Measurements from ENCODE around the gene CCDC142.
"Not testable (repeated sequence)": the region's sequence is repeated elsewhere in the genome, so short reads cannot be mapped to it uniquely, and the experiment has no call there.

Gene CCDC142

DNA sequence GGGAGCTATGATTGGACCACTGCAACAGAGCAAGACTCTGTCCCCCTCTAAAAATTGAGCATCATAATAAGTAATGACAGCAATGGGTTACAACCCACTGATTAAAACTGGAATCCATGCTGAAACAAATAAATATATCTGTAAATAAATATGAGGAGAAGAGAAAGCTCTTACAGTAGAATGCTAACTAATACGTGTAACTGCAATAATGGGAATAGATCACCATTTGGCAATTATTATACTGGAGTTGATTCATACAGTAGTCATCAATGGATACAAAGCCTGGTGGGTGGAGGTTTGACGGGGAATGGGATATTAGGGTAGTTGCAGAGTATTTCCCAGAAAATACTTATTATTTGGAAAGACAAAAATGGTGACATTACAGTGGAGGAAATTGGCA, 34.0 kb downstream of the CCDC142 start:
- Mint-ChIP-seq H3K9me3 (no peaks in the 10 kb centered on the region), H3K27ac (no peak overlapping the region), H3K4me3 (no peak overlapping the region), H3K4me1 (peaks cover 6% of the 10 kb centered on the region), H3K36me3 (no peaks in the 10 kb centered on the region), H3K27me3 (peaks cover 6% of the 10 kb centered on the region)
- ATAC-seq, result no peak

DNA sequence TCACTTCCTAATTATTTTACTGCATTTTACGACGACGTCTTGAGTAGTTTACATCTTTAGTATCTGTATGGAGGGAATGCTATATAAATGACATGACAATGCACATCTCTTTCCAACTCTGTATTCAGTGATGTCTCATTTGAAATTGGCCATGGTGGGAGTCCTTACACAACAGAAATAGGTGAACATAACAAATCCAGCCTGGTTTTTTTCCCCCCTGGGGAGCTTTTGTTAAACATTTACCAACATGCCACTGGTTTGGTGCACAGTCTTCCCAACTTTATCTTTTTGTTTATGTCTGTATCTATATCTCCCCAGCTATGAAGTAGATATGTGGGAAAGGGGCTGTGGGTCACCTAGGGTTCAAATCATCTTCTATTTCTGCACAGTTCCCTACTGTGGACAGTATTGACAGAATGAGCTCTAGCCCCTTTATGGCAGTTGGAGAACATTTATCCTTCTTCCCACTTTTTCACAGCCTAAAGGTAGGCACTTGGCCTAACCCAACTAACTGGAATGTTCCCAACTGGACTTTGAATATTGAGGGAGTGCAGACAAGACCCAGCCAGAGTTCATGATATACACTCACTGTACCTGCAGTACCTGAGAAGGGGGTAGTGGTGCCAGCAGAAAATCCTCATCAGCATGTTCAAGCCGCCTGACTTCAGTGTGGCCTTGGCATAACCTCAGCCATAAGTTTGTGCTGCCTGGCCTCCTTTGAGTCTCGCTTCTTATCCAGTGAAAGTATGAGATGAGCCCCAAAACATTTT, 35.4 kb downstream of the CCDC142 start:
- H3K36me3 Mint-ChIP-seq, result no peaks in the 10 kb centered on the region
- peaks cover 10% of the 10 kb centered on the region for H3K27me3 Mint-ChIP-seq
- no peak for ATAC-seq

GRCh38 chr2:74444498-74445318, 38.1 kb downstream of the CCDC142 start:
- H3K36me3 Mint-ChIP-seq, result no peaks in the 10 kb centered on the region
- H3K4me1 Mint-ChIP-seq, result peaks cover 21% of the 10 kb centered on the region
- peaks cover 24% of the 10 kb centered on the region for H3K27me3 Mint-ChIP-seq
- no peak overlapping the region for H3K4me3 Mint-ChIP-seq
- H3K27ac Mint-ChIP-seq, result no peak overlapping the region
- H3K9me3 Mint-ChIP-seq, result no peaks in the 10 kb centered on the region
- no peak for ATAC-seq

More for the DNA sequence above, 35.4 kb downstream of the CCDC142 start:
- Mint-ChIP-seq H3K27ac (no peak overlapping the region), H3K4me1 (peaks cover under 1% of the 10 kb centered on the region), H3K9me3 (no peaks in the 10 kb centered on the region), H3K4me3 (no peak overlapping the region)

DNA sequence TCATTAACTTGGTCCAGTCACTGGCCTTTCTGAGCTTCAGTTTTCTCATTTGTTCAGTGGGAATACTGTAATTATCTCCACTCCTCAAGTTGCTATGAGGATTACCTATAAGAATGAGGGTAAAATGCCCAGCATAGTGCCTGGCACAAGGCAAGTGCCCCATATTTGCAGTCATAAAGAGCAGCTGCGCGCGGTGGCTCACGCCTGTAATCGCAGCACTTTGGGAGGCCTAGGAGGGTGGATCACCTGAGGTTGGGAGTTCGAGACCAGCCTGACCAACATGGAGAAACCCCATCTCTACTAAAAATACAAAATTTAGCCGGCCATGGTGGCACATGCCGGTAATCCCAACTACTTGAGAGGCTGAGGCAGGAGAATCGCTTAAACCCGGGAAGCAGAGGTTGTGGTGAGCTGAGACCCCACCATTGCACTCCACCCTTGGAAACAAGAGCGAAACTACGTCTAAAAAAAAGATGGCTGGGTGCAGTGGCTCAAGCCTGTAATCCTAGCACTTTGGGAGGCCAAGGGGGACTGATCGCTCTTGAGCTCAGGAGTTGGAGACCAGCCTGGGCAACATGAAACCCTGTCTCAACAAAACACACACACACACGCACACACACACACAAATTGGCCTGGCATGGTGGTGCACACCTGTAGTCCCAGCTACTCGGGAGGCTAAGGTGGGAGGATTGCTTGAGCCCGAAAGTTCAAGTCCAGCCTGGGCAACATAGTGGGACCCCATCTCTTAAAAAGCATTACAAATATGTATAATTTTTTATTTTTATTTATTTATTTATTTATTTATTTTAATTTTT, 40.1 kb downstream of the CCDC142 start:
- ATAC-seq, result not testable (repeated sequence)
- H3K27me3 Mint-ChIP-seq, result peaks cover 24% of the 10 kb centered on the region

GRCh38 chr2:74441690-74442482, 40.9 kb downstream of the CCDC142 start, which contains the start of gene RTKN:
Gene RTKN, minus strand, starts transcription at chr2:74441937. Its CDS starts 121 bp downstream, at chr2:74441816.
- Mint-ChIP-seq H3K4me3 (peak within 1 kb of the TSS; percentile 84), H3K27me3 (peaks cover 24% of the 10 kb centered on the region), H3K27ac (peak within 1 kb of the TSS; percentile 78), H3K4me1 (peaks cover 49% of the 10 kb centered on the region), H3K36me3 (no peaks in the 10 kb centered on the region), H3K9me3 (no peaks in the 10 kb centered on the region)
- peak; percentile 40 for ATAC-seq

More for the DNA sequence above, 40.1 kb downstream of the CCDC142 start:
- Mint-ChIP-seq H3K4me1 (peaks cover 41% of the 10 kb centered on the region), H3K27ac (peak overlapping the region; percentile 67), H3K4me3 (peak overlapping the region; percentile 84)
- not testable (repeated sequence) for H3K9me3 Mint-ChIP-seq, H3K36me3 Mint-ChIP-seq

DNA sequence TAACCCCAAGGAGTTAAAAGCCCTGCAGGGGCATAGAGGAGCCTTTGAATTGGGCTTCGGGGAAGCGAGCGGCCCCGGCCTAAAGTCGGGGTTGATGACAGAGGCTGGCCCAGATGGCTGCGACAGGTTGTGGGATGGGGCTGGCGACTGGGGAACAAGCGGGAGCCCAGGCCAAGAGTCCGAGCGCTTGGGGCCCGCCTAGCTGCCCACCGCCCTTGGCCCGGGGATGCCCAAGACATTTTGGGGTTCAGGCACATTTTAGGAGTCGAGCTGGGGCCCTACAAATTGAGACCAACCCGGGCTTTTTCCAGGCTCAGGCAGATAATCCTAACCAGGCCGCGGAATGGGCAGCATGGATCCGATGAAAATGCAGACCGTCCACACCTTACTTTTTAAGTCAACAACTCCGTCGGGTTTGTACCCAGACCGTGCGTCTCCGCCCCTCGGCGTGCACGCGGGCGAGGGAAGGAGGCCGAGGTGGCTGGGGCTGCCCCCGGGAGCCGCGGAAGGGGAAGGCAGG, 41.6 kb downstream of the CCDC142 start:
- Mint-ChIP-seq H3K4me1 (peaks cover 55% of the 10 kb centered on the region), H3K9me3 (no peaks in the 10 kb centered on the region), H3K36me3 (no peaks in the 10 kb centered on the region), H3K27ac (no peak overlapping the region), H3K4me3 (peak overlapping the region; percentile 84), H3K27me3 (peaks cover 24% of the 10 kb centered on the region)
- no peak for ATAC-seq

- Mint-ChIP-seq H3K27me3 (peaks cover 23% of the 10 kb centered on the region), H3K36me3 (no peaks in the 10 kb centered on the region), H3K27ac (peak overlapping the region; percentile 78), H3K9me3 (no peaks in the 10 kb centered on the region), H3K4me1 (peaks cover 55% of the 10 kb centered on the region), H3K4me3 (peak overlapping the region; percentile 84)
- ATAC-seq, result peak; percentile 92
These were observed 42.2 kb downstream of the CCDC142 start for GRCh38 chr2:74440378-74441169.

DNA sequence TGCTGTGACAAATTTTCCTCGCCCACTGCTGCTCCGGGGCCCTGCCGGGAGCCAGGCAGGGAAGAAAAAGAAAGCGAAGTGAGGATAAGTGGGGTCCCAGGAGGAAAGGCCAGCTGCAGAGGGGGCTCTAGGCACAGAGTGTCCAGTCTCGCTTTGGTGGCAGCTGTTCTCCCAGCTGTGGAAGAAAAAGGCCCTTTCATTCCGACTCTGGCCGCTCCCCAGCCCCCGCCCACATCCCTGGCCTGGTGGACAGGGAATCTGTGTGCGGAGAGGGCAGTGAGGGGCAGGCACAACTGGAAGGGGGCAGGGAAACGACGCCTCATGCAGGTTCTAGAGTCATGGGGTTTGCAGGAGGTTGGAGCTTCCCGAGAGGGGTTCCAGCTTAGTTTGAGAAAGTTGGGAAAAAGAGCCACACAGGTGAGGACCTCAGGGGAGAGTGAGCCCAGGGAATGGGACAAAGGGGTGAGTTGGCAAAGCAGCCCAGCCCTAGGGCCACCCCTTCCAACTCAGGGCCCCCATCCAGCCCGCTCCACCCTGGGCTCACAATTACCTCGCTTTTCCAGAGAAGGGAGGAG, 42.9 kb downstream of the CCDC142 start:
- no peaks in the 10 kb centered on the region for H3K9me3 Mint-ChIP-seq
- H3K27me3 Mint-ChIP-seq, result peaks cover 18% of the 10 kb centered on the region
- H3K4me3 Mint-ChIP-seq, result peak overlapping the region; percentile 84
- no peak for ATAC-seq
- H3K36me3 Mint-ChIP-seq, result no peaks in the 10 kb centered on the region
- H3K27ac Mint-ChIP-seq, result peak overlapping the region; percentile 78
- peaks cover 55% of the 10 kb centered on the region for H3K4me1 Mint-ChIP-seq

- Mint-ChIP-seq H3K4me3 (peak overlapping the region; percentile 84), H3K4me1 (peaks cover 55% of the 10 kb centered on the region), H3K36me3 (no peaks in the 10 kb centered on the region), H3K27ac (no peak overlapping the region), H3K9me3 (no peaks in the 10 kb centered on the region), H3K27me3 (peaks cover 18% of the 10 kb centered on the region)
- ATAC-seq, result no peak
These were observed 43.4 kb downstream of the CCDC142 start for GRCh38 chr2:74439373-74439772.

DNA sequence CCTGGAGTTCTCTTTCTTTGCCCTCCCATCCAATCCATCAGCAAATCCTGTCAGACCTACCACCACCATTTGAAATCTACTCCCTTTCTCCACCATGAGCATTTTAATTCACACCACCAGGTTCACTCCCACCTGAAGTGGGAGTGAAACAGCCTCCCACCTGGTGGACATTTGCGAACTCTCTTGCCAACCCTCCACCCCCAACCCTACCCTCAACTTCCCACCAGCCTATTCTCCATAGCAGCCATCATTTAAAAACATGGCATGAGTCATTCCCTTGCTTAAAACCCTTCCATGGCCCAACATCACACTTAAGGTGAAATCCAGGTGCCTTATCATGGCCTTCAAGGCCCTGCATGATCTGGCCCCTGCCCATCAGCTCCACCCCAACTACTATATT, 44.5 kb downstream of the CCDC142 start:
- H3K4me1 Mint-ChIP-seq, result peaks cover 55% of the 10 kb centered on the region
- peak overlapping the region; percentile 2 for H3K27ac Mint-ChIP-seq
- H3K36me3 Mint-ChIP-seq, result no peaks in the 10 kb centered on the region
- no peaks in the 10 kb centered on the region for H3K9me3 Mint-ChIP-seq
- peaks cover 18% of the 10 kb centered on the region for H3K27me3 Mint-ChIP-seq
- ATAC-seq, result no peak
- no peak overlapping the region for H3K4me3 Mint-ChIP-seq

DNA sequence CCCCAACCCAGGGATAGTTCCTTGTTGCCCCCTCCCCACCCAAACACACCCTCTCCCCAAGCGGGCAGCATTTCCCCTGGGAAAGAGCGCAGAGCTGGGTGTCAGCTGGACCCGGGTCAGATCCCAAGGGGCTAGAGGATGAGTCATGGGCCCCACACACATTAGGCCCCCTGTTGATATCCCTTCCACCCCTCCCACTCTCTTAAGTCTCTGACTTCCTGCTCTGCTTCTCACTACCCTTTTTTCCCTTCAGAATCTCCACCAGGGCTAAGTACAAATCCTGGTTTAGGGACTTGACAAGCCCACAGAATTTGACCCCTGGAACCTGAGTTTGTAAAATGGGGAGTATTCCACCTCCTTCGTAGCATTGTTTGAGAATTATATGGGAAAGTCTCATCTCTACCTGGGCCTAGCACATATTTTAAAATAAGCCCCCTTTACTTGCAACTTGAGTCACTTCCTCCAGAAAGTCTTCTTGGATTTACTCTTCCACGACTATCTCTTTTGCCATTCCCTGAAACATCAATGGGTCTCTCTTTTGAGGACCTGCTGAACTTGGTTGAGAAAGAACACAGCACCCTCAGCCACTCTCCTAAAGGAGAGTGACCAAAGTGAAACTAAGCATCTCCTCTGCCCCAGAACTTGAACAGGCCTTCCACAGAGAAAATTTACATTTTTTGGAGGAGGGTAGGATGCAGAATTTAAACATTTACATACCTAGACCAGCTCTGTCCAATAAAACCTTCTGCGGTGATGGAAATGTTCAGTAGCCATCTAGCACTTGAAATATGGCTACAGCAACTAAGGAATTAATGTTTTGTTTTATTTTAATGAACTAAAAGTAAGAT, 45.7 kb downstream of the CCDC142 start:
- Mint-ChIP-seq H3K9me3 (no peaks in the 10 kb centered on the region), H3K36me3 (no peaks in the 10 kb centered on the region), H3K27me3 (peaks cover 11% of the 10 kb centered on the region), H3K4me1 (peaks cover 51% of the 10 kb centered on the region), H3K27ac (peak overlapping the region; percentile 20), H3K4me3 (no peak overlapping the region)
- ATAC-seq, result peak; percentile 71

DNA sequence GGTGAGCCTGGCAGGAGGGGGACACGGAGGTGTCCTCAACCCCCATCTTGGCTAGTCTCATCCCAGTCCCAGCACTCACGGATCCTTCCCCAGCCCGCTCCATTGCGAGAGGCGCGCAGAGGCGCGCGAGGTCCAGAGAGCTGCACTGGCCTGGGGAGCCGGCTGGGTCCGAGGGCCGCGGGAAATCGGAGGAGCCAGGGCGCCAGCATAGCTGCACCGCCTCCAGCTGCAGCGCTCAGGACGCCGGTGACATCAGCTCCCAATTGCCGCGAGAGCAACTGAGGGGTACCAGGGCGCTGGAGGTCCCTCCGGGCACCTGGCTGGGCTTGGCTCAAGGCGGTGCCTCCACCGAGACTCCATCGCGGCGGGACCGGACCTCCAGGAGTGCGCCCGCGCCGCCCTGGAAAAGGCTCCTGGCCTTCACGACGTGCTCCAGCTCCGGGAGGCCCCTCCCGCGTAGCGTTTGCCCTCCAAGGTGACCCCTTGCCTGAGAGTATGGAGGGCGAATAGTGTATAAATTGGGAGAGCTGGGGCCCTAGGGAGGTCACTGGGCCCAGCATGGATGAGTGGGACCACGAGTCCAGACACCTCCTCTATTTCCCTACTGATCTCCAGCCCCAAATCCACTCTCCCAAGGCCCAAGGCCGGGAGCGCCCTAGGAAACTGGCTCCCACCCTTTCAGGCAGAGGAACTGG, 46.5 kb downstream of the CCDC142 start:
- Mint-ChIP-seq H3K4me1 (peaks cover 49% of the 10 kb centered on the region), H3K36me3 (no peaks in the 10 kb centered on the region), H3K27me3 (peaks cover 8% of the 10 kb centered on the region), H3K9me3 (no peaks in the 10 kb centered on the region), H3K27ac (peak overlapping the region; percentile 20), H3K4me3 (no peak overlapping the region)
- no peak for ATAC-seq

Measured in stimulated activated memory B cell treated with anti-CD40 and anti-IgM and Interleukin-4, amounts not matched to agents 10 μg/mL and 1 μg/mL and 100 μg/mL, for 72 hours (primary cell).